IMR-90 (cell line): ENCODE data around the gene TEAD4. TPM values are rescaled to one million over a fixed set of nuclear protein-coding genes. Genes with fewer than 3 reads are reported as not detected.

Source experiments
- ATAC-seq: fragments of 200-7000 bp; cut with Tn5 transposase; 2 replicates; pipeline ENCODE4 v1.9.1; 2020; ENCODE audit warnings: low read depth, mild to moderate bottlenecking, moderate library complexity
- BruUV-seq: library from RNA; stranded (reverse); fragments of 400-500 nt; replicated peaks from 2 replicates; lab custom pipeline; 2021; lab: Mats Ljungman, UMichigan
- CTCF ChIA-PET: fragments of 300-600 bp; formaldehyde crosslinking; extraction: SDS; loops from one replicate; lab custom pipeline; 2021; ENCODE audit warnings: antibody characterized with exemption; lab: Yijun Ruan, JAX
- POLR2A ChIA-PET: fragments of 300-600 bp; sonication (Branson Sonifier 250); formaldehyde crosslinking; loops from one replicate; lab custom pipeline; 2022; ENCODE audit warnings: antibody characterized with exemption; ENCODE audit not compliant: unreplicated experiment; lab: Charles Lee
- DNase-seq: peaks from one replicate; pipeline ENCODE4 v3.0.0; 2013
- H2AFZ ChIP-seq: replicated peaks from 2 replicates; pipeline ENCODE3; 2013; ENCODE audit warnings: low read length, mild to moderate bottlenecking; ENCODE audit not compliant: poor library complexity
- H2AK5ac ChIP-seq: 2 replicates; pipeline ENCODE4 v1.6.1; 2013; ENCODE audit warnings: low read depth, low read length, inconsistent platforms
- H2AK9ac ChIP-seq: replicated peaks from 2 replicates; pipeline ENCODE3; 2013; ENCODE audit warnings: mild to moderate bottlenecking, low read depth, low read length, moderate library complexity; ENCODE audit not compliant: poor library complexity
- H2BK120ac ChIP-seq: 2 replicates; pipeline ENCODE4 v1.6.1; 2013; ENCODE audit warnings: low read depth, low read length, inconsistent platforms
- H2BK15ac ChIP-seq: 3 replicates; pipeline ENCODE4 v1.6.1; 2013; ENCODE audit warnings: low read depth, low read length, inconsistent platforms
- H2BK20ac ChIP-seq: 2 replicates; pipeline ENCODE4 v1.6.1; 2013; ENCODE audit warnings: low read depth, mild to moderate bottlenecking, inconsistent platforms, low read length, moderate library complexity
- H2BK5ac ChIP-seq: 2 replicates; pipeline ENCODE4 v1.6.1; 2013; ENCODE audit warnings: mild to moderate bottlenecking, low read depth, low read length, inconsistent platforms; ENCODE audit not compliant: poor library complexity, severe bottlenecking
- H3K14ac ChIP-seq: replicated peaks from 2 replicates; pipeline ENCODE4 v1.6.1; 2013; ENCODE audit warnings: low read depth, low read length, inconsistent platforms
- H3K18ac ChIP-seq: 2 replicates; pipeline ENCODE4 v1.6.1; 2013; ENCODE audit warnings: low read depth, low read length, control low read depth
- H3K23ac ChIP-seq: 2 replicates; pipeline ENCODE4 v1.6.1; 2013; ENCODE audit warnings: low read depth, low read length, inconsistent platforms
- H3K27ac ChIP-seq: 2 replicates; pipeline ENCODE4 v1.5.1; 2013; ENCODE audit warnings: mild to moderate bottlenecking, control low read depth, low read length; ENCODE audit not compliant: insufficient read depth
- H3K27me3 ChIP-seq: 2 replicates; pipeline ENCODE4 v1.6.1; 2013; ENCODE audit warnings: low read length; ENCODE audit not compliant: control insufficient read depth, insufficient read depth
- H3K36me3 ChIP-seq: 2 replicates; pipeline ENCODE4 v1.6.1; 2013; ENCODE audit warnings: low read length, mixed read lengths; ENCODE audit not compliant: control insufficient read depth, insufficient read depth
- H3K4ac ChIP-seq: 2 replicates; pipeline ENCODE4 v1.6.1; 2013; ENCODE audit warnings: low read depth, low read length, inconsistent platforms
- H3K4me1 ChIP-seq: 2 replicates; pipeline ENCODE4 v1.6.1; 2013; ENCODE audit warnings: low read length, mixed read lengths; ENCODE audit not compliant: control insufficient read depth, insufficient read depth
- H3K4me2 ChIP-seq: 2 replicates; pipeline ENCODE4 v1.6.1; 2013; ENCODE audit warnings: low read depth, mild to moderate bottlenecking, control low read depth, low read length, moderate library complexity
- H3K4me3 ChIP-seq: 2 replicates; pipeline ENCODE4 v1.5.1; 2013; ENCODE audit warnings: low read depth, mild to moderate bottlenecking, control low read depth, low read length, moderate library complexity; ENCODE audit not compliant: insufficient read depth
- H3K56ac ChIP-seq: 2 replicates; pipeline ENCODE4 v1.6.1; 2013; ENCODE audit warnings: low read length, inconsistent platforms; ENCODE audit not compliant: insufficient read depth; ENCODE audit errors: extremely low read depth
- H3K79me1 ChIP-seq, 2 experiments: 2 replicates each; pipeline ENCODE4 v1.6.1; 2013; ENCODE audit warnings: low read length in 2 of 2, inconsistent platforms in 1 of 2, low read depth in 1 of 2
- H3K9ac ChIP-seq: 2 replicates; pipeline ENCODE4 v1.6.1; 2013; ENCODE audit warnings: low read depth, low read length, control low read depth
- H3K9me1 ChIP-seq: 2 replicates; pipeline ENCODE4 v1.6.1; 2013; ENCODE audit warnings: low read length, inconsistent platforms; ENCODE audit not compliant: insufficient read depth
- H3K9me3 ChIP-seq: 2 replicates; pipeline ENCODE4 v1.6.1; 2013; ENCODE audit warnings: low read length; ENCODE audit not compliant: control insufficient read depth, insufficient read depth
- H4K20me1 ChIP-seq: 2 replicates; pipeline ENCODE4 v1.6.1; 2013; ENCODE audit warnings: low read length, inconsistent platforms; ENCODE audit not compliant: insufficient read depth
- H4K5ac ChIP-seq: 2 replicates; pipeline ENCODE4 v1.6.1; 2013; ENCODE audit warnings: mild to moderate bottlenecking, low read depth, low read length, control low read depth
- H4K8ac ChIP-seq, 2 experiments: 2 replicates each; pipeline ENCODE4 v1.6.1; 2013; ENCODE audit warnings: low read depth in 2 of 2, low read length in 2 of 2, control low read depth in 1 of 2, inconsistent platforms in 1 of 2
- H4K91ac ChIP-seq: 2 replicates; pipeline ENCODE4 v1.6.1; 2013; ENCODE audit warnings: low read depth, low read length, inconsistent platforms; ENCODE audit not compliant: insufficient read depth
- BHLHE40 ChIP-seq: fragments of 150-350 bp; IDR thresholded peaks from 2 replicates; pipeline ENCODE4 v1.6.1; 2016; ENCODE audit warnings: mild to moderate bottlenecking, low read depth, low read length
- CEBPB ChIP-seq: IDR thresholded peaks from 2 replicates; pipeline ENCODE4 v1.6.1; 2012; ENCODE audit warnings: low read depth, low read length, improper control_type of control experiment
- CHD1 ChIP-seq: IDR thresholded peaks from 2 replicates; pipeline ENCODE4 v1.6.1; 2012; ENCODE audit warnings: low read depth, low read length, improper control_type of control experiment
- CTCF ChIP-seq: conservative IDR thresholded peaks from 2 replicates; pipeline ENCODE4 v1.5.1; 2012; ENCODE audit warnings: mild to moderate bottlenecking, low read depth, low read length, improper control_type of control experiment
- ELK1 ChIP-seq: fragments of 150-350 bp; IDR thresholded peaks from 2 replicates; pipeline ENCODE4 v1.6.1; 2016; ENCODE audit warnings: low read depth, mild to moderate bottlenecking, low read length, moderate library complexity, borderline replicate concordance
- FOS ChIP-seq: fragments of 150-350 bp; IDR thresholded peaks from 2 replicates; pipeline ENCODE4 v1.6.1; 2016; ENCODE audit warnings: low read depth, low read length
- MAFK ChIP-seq: IDR thresholded peaks from 2 replicates; pipeline ENCODE4 v1.6.1; 2012; ENCODE audit warnings: low read depth, low read length, improper control_type of control experiment
- MAZ ChIP-seq: IDR thresholded peaks from 2 replicates; pipeline ENCODE4 v1.6.1; 2012; ENCODE audit warnings: low read depth, mild to moderate bottlenecking, low read length, improper control_type of control experiment, moderate library complexity, borderline replicate concordance
- MXI1 ChIP-seq: IDR thresholded peaks from 2 replicates; pipeline ENCODE4 v1.6.1; 2012; ENCODE audit warnings: low read depth, mild to moderate bottlenecking, low read length, moderate library complexity, borderline replicate concordance
- NFE2L2 ChIP-seq: fragments of 150-350 bp; IDR thresholded peaks from 2 replicates; pipeline ENCODE4 v1.6.1; 2016; ENCODE audit warnings: low read depth, mild to moderate bottlenecking, low read length
- POLR2A ChIP-seq: IDR thresholded peaks from 2 replicates; pipeline ENCODE4 v1.6.1; 2012; ENCODE audit warnings: mild to moderate bottlenecking, low read depth, low read length
- RAD21 ChIP-seq: IDR thresholded peaks from 2 replicates; pipeline ENCODE4 v1.6.1; 2012; ENCODE audit warnings: low read length, improper control_type of control experiment
- RCOR1 ChIP-seq: IDR thresholded peaks from 2 replicates; pipeline ENCODE4 v1.6.1; 2012; ENCODE audit warnings: mild to moderate bottlenecking, low read length, improper control_type of control experiment; ENCODE audit not compliant: insufficient replicate concordance
- RFX5 ChIP-seq: IDR thresholded peaks from 2 replicates; pipeline ENCODE4 v1.8.0; 2012; ENCODE audit warnings: low read depth, mild to moderate bottlenecking, low read length, moderate library complexity
- SMC3 ChIP-seq: fragments of 150-350 bp; IDR thresholded peaks from 2 replicates; pipeline ENCODE4 v1.6.1; 2016; ENCODE audit warnings: low read depth, mild to moderate bottlenecking, antibody characterized with exemption, low read length, moderate library complexity
- USF2 ChIP-seq: fragments of 150-350 bp; IDR thresholded peaks from 2 replicates; pipeline ENCODE4 v1.6.1; 2017; ENCODE audit warnings: mild to moderate bottlenecking, antibody characterized with exemption, low read length, low read depth
- WGBS, 2 experiments: methylation state at CpG; one replicate each; pipeline versions ENCODE4 v1.1.5 to v1.1.7; 2013; ENCODE audit warnings: missing lambda C conversion rate in 2 of 2; ENCODE audit not compliant: insufficient read length in 1 of 2; ENCODE audit errors: extremely low coverage in 2 of 2; 5-methylcytosine and 5-hydroxymethylcytosine counted together
- dilution Hi-C: fragments of 300-500 bp; cut with HindIII; formaldehyde crosslinking; loops from one replicate; pipeline ENCODE4 v1.14.3; 2018; ENCODE audit warnings: low sequenced_read_pairs; ENCODE audit not compliant: unreplicated experiment
- in situ Hi-C: fragments of 300-500 bp; cut with MboI; formaldehyde crosslinking; loops from 3 replicates; pipeline ENCODE4 v1.14.3; 2019; ENCODE audit warnings: low sequenced_read_pairs, inconsistent platforms, mixed read lengths
- intact Hi-C: fragments of 100-400 bp; cut with micrococcal nuclease; formaldehyde crosslinking; loops from 2 replicates; pipeline ENCODE4 v1.10.0; 2022
- polyA plus RNA-seq, 3 experiments: library from polyadenylated mRNA; depleted of rRNA; stranded (reverse); fragments of >200 nt; gene quantifications; 2 replicates each; pipeline ENCODE4 v1.2.3, GENCODE V29; 2012; ENCODE audit warnings: low replicate concordance in 1 of 3
- total RNA-seq: library from RNA; depleted of rRNA; stranded (reverse); fragments of >200 nt; gene quantifications from 2 replicates; pipeline ENCODE4 v1.2.3, GENCODE V29; 2012

TEAD4 gene
- total and polyA plus RNA-seq, 2 of the 4 experiments (the other 2 are of a cell fraction): 8.8 to 24.9 TPM

- Histone ChIP-seq H2BK20ac (no peak overlapping the region), H4K91ac (no peak overlapping the region), H2BK15ac (no peak overlapping the region), H3K4me3 (no peak overlapping the region), H3K27ac (no peak overlapping the region), H3K79me1 (peaks cover 19 to 66% of the 10 kb centered on the region in 2 experiments), H2BK5ac (no peak overlapping the region), H4K20me1 (peaks cover 20% of the 10 kb centered on the region), H3K4ac (no peak overlapping the region), H3K9me3 (no peaks in the 10 kb centered on the region), H2BK120ac (no peak overlapping the region), H3K18ac (no peak overlapping the region), H3K36me3 (no peaks in the 10 kb centered on the region), H3K56ac (no peak overlapping the region), H3K9me1 (peaks cover 26% of the 10 kb centered on the region), H3K23ac (no peak overlapping the region), H2AK5ac (no peak overlapping the region), H4K5ac (no peak overlapping the region), H2AFZ (no peak overlapping the region), H3K9ac (no peak overlapping the region), H4K8ac (no peak overlapping the region), H3K27me3 (no peaks in the 10 kb centered on the region), H3K4me2 (no peak overlapping the region), H3K4me1 (peaks cover 12% of the 10 kb centered on the region), H2AK9ac (peak overlapping the region; percentile 52), H3K14ac (no peak overlapping the region)
- intact Hi-C loops (no loop called here), in situ Hi-C loops (no loop called here), dilution Hi-C loops (no loop called here)
- DNase-seq (no peak), ATAC-seq (no peak)
- CTCF ChIA-PET: no interaction called here
- BruUV-seq: no TSS peak
- no CpG with 5 or more reads among the region's 9 CpGs for WGBS, 2 experiments
- POLR2A ChIA-PET: no interaction called here
- TF ChIP-seq MAZ: no peak
- no peak for TF ChIP-seq RAD21
- no peak for TF ChIP-seq USF2
- no peak for TF ChIP-seq CEBPB
- no peak for TF ChIP-seq SMC3
- no peak for TF ChIP-seq CTCF
- no peak for TF ChIP-seq MXI1
- TF ChIP-seq NFE2L2: no peak
- TF ChIP-seq BHLHE40: no peak
- TF ChIP-seq MAFK: no peak
- no peak for TF ChIP-seq FOS
- TF ChIP-seq RCOR1: no peak
- TF ChIP-seq RFX5: no peak
- no peak for TF ChIP-seq CHD1
- no peak for TF ChIP-seq POLR2A
- TF ChIP-seq ELK1: no peak
These were observed 4.1 kb downstream of the TEAD4 start for GRCh38 chr12:2963154-2963759.
